Measurements from ENCODE around the gene RNFT2.

- no peak for TF ChIP-seq CTCF (IDR thresholded peaks at IDR 0.05)
- TF ChIP-seq POLR2A (IDR thresholded peaks at IDR 0.05), result no peak
- no peak for TF ChIP-seq POLR2AphosphoS5 (IDR thresholded peaks at IDR 0.05)
Measured at GRCh38 chr12:116739381-116739887, 1.3 kb downstream of the RNFT2 start.
